ENCODE data around the gene DEFB124. TPM values are rescaled to one million over a fixed set of nuclear protein-coding genes. Genes with fewer than 3 reads are reported as not detected.

The DEFB124 gene
- polyA plus RNA-seq, 3 donors = not detected

DNA sequence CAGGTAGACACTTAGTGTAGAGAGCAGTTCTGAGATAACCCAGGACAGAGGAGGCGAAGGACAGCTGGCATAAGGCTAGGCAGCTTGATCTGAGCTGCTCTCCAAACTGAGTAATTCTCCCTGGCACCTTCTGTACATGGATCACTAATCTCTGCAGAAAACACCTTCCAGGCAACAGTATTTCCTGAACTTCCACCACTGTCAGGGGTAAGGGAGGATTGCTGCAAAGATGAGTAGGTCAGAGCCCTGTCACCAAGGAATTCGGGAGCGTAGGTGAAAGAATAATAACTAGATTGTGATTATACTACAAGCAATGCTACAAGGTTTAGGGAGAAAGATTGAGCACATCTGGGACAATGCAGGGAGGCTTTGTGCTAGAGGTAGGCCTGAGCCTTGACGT lies 41.2 kb upstream of the DEFB124 start:
- H4K20me1 ChIP-seq (ENCODE audit: insufficient read depth, low read length) = peaks cover 50% of the 10 kb centered on the region
- whole genome bisulfite sequencing (ENCODE audit: insufficient coverage) = 100% methylated on average over 3 of the region's 4 CpGs
- no peak overlapping the region for H3K4me3 Mint-ChIP-seq
- peaks cover 70% of the 10 kb centered on the region for H3K79me2 ChIP-seq (ENCODE audit: insufficient read depth, low read length)
- H3K27me3 Mint-ChIP-seq (ENCODE audit: low read depth in 3 of 3) = no peaks in the 10 kb centered on the region
- peaks cover 6 to 20% of the 10 kb centered on the region in 2 donors for H3K36me3 Mint-ChIP-seq
- H3K36me3 ChIP-seq (replicated peaks in 1 of 2; ENCODE audit: control insufficient read depth in 1 of 2, insufficient read depth in 2 of 2, low read length in 2 of 2) = peaks cover 3 to 14% of the 10 kb centered on the region in 2 donors
- H3K27ac ChIP-seq (ENCODE audit: low read depth in 1 of 2, low read length in 2 of 2) = peak overlapping the region; percentile 66 to 95
- H3K9me3 ChIP-seq (replicated peaks in 1 of 2; ENCODE audit: control insufficient read depth in 1 of 2, insufficient read depth in 1 of 2, low read length in 2 of 2) = no peaks in the 10 kb centered on the region
- H3K4me1 Mint-ChIP-seq = peaks cover 27% of the 10 kb centered on the region
- no peak for DNase-seq
- H3K4me3 ChIP-seq (replicated peaks in 1 of 3; ENCODE audit: low read depth in 2 of 3, low read length in 3 of 3) = peak overlapping the region; percentile 69 to 91 (median 85)
- no peak overlapping the region for H3K27ac Mint-ChIP-seq
- intact Hi-C loops (cut with micrococcal nuclease) = no loop called here
- TF ChIP-seq, protein P1, sequence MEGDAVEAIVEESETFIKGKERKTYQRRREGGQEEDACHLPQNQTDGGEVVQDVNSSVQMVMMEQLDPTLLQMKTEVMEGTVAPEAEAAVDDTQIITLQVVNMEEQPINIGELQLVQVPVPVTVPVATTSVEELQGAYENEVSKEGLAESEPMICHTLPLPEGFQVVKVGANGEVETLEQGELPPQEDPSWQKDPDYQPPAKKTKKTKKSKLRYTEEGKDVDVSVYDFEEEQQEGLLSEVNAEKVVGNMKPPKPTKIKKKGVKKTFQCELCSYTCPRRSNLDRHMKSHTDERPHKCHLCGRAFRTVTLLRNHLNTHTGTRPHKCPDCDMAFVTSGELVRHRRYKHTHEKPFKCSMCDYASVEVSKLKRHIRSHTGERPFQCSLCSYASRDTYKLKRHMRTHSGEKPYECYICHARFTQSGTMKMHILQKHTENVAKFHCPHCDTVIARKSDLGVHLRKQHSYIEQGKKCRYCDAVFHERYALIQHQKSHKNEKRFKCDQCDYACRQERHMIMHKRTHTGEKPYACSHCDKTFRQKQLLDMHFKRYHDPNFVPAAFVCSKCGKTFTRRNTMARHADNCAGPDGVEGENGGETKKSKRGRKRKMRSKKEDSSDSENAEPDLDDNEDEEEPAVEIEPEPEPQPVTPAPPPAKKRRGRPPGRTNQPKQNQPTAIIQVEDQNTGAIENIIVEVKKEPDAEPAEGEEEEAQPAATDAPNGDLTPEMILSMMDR (IDR thresholded peaks at IDR 0.05) = no peak
- peaks cover 59% of the 10 kb centered on the region in 2 donors for H3K4me1 ChIP-seq (ENCODE audit: control insufficient read depth in 1 of 2, insufficient read depth in 2 of 2, low read length in 2 of 2)
- no peak overlapping the region for H2AFZ ChIP-seq (ENCODE audit: insufficient read depth, low read depth, low read length, poor library complexity, severe bottlenecking)
- H3K9me3 Mint-ChIP-seq = no peaks in the 10 kb centered on the region
- H3K4me2 ChIP-seq (replicated peaks; ENCODE audit: extremely low read depth, low read length, poor library complexity, severe bottlenecking) = peak overlapping the region; percentile 87
- H3K9ac ChIP-seq (ENCODE audit: insufficient read depth, low read length, poor library complexity, severe bottlenecking) = peak overlapping the region; percentile 94
- H3K27me3 ChIP-seq (ENCODE audit: control insufficient read depth in 2 of 2, insufficient read depth in 2 of 2, low read length in 2 of 2) = no peaks in the 10 kb centered on the region

DNA sequence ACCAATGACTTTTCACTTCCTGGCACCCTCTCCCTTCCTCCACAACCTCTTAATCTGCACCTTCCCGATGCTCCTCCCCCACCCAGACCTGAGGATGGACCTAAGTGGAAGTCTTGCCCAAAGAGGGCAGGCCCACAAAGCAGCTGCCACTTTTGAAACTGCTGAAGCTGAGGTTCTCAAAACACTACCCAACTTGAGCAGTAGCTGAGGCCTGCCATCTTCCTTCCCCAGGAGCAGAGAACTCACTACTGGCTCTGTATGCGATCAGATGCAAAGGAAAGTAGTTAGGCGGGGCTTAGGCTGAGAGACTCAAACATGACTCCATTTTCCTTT lies 40.8 kb upstream of the DEFB124 start:
- intact Hi-C loops (cut with micrococcal nuclease) = no loop called here
- H4K20me1 ChIP-seq (ENCODE audit: insufficient read depth, low read length) = peaks cover 47% of the 10 kb centered on the region
- H3K4me1 Mint-ChIP-seq = peaks cover 23% of the 10 kb centered on the region
- no peaks in the 10 kb centered on the region for H3K27me3 Mint-ChIP-seq (ENCODE audit: low read depth in 3 of 3)
- DNase-seq = peak in 2 of 3 donors; percentile 26 to 40
- no peaks in the 10 kb centered on the region for H3K9me3 Mint-ChIP-seq
- no peaks in the 10 kb centered on the region for H3K9me3 ChIP-seq (replicated peaks in 1 of 2; ENCODE audit: control insufficient read depth in 1 of 2, insufficient read depth in 1 of 2, low read length in 2 of 2)
- H3K4me3 ChIP-seq (replicated peaks in 1 of 3; ENCODE audit: low read depth in 2 of 3, low read length in 3 of 3) = peak overlapping the region; percentile 69 to 91 (median 85)
- H3K4me1 ChIP-seq (ENCODE audit: control insufficient read depth in 1 of 2, insufficient read depth in 2 of 2, low read length in 2 of 2) = peaks cover 55% of the 10 kb centered on the region in 2 donors
- peaks cover 6 to 20% of the 10 kb centered on the region in 2 donors for H3K36me3 Mint-ChIP-seq
- peaks cover 3 to 14% of the 10 kb centered on the region in 2 donors for H3K36me3 ChIP-seq (replicated peaks in 1 of 2; ENCODE audit: control insufficient read depth in 1 of 2, insufficient read depth in 2 of 2, low read length in 2 of 2)
- H3K4me3 Mint-ChIP-seq = no peak overlapping the region
- TF ChIP-seq, protein P1 (IDR thresholded peaks at IDR 0.05) = no peak
- peaks cover 66% of the 10 kb centered on the region for H3K79me2 ChIP-seq (ENCODE audit: insufficient read depth, low read length)
- peak overlapping the region; percentile 24 for H2AFZ ChIP-seq (ENCODE audit: insufficient read depth, low read depth, low read length, poor library complexity, severe bottlenecking)
- 0% methylated on average over 1 of the region's 3 CpGs for WGBS (ENCODE audit: insufficient coverage)
- H3K27ac Mint-ChIP-seq = no peak overlapping the region
- H3K27ac ChIP-seq (ENCODE audit: low read depth in 1 of 2, low read length in 2 of 2) = peak overlapping the region; percentile 66 to 95
- H3K27me3 ChIP-seq (ENCODE audit: control insufficient read depth in 2 of 2, insufficient read depth in 2 of 2, low read length in 2 of 2) = no peaks in the 10 kb centered on the region
- peak overlapping the region; percentile 94 for H3K9ac ChIP-seq (ENCODE audit: insufficient read depth, low read length, poor library complexity, severe bottlenecking)
- H3K4me2 ChIP-seq (replicated peaks; ENCODE audit: extremely low read depth, low read length, poor library complexity, severe bottlenecking) = peak overlapping the region; percentile 87
